ENCODE data around the gene CD2BP2.
"Not testable (repeated sequence)": the region's sequence is repeated elsewhere in the genome, so short reads cannot be mapped to it uniquely, and the experiment has no call there.

DNA sequence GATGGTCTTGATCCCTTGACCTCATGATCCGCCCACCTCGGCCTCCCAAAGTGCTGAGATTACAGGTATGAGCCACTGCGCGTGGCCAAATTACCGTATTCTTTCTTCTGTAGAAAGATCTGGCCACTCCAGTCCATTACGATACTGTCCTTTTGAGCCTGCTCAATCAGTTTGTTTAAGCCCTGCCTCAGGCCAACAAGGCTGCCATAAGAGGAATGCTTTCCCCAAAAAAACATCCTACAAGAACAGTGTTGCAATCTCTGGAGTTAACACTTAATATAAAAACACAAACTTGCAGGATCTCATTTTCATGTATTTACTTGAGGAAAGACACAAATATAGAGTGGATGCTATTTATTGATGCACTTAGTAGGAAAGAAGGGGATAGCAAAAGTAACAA, 30.9 kb downstream of the CD2BP2 start:
- TF ChIP-seq ZFX (IDR thresholded peaks at IDR 0.05; ENCODE audit: borderline replicate concordance), result not testable (repeated sequence)
- TF ChIP-seq, protein P1, sequence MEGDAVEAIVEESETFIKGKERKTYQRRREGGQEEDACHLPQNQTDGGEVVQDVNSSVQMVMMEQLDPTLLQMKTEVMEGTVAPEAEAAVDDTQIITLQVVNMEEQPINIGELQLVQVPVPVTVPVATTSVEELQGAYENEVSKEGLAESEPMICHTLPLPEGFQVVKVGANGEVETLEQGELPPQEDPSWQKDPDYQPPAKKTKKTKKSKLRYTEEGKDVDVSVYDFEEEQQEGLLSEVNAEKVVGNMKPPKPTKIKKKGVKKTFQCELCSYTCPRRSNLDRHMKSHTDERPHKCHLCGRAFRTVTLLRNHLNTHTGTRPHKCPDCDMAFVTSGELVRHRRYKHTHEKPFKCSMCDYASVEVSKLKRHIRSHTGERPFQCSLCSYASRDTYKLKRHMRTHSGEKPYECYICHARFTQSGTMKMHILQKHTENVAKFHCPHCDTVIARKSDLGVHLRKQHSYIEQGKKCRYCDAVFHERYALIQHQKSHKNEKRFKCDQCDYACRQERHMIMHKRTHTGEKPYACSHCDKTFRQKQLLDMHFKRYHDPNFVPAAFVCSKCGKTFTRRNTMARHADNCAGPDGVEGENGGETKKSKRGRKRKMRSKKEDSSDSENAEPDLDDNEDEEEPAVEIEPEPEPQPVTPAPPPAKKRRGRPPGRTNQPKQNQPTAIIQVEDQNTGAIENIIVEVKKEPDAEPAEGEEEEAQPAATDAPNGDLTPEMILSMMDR (IDR thresholded peaks at IDR 0.05), result not testable (repeated sequence)

Measured in 22Rv1 (cell line).